Measurements from ENCODE around the gene POLRMT.
"Not testable (repeated sequence)": the region's sequence is repeated elsewhere in the genome, so short reads cannot be mapped to it uniquely, and the experiment has no call there.

The POLRMT gene

DNA sequence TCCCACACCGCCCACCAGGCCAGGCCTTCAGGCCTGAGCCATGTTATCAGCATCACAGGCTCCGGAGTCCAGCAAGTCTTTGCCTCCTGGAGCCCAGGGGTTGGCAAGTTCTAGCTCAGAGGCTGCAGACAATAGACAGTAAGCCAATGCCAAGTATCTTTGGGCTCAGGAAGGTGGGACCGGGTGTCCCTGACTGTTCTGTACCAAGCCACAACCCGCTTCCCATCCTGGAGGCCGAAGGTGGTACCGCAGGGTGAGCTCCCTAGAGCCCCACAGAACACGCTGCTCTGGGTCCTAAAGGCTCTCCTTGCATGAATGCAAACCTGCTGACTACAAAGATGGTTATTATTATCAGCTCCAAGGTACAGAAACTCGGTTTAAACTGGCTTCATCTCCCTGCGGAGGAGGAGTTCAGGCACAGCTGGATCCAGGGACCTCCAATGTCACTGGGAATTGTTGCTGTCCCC is 37.3 kb upstream of the POLRMT start:
- no peak for DNase-seq (ENCODE audit: low read depth)
- H3K4me3 ChIP-seq (ENCODE audit: low read length) = no peak overlapping the region
- TF ChIP-seq, protein P1, sequence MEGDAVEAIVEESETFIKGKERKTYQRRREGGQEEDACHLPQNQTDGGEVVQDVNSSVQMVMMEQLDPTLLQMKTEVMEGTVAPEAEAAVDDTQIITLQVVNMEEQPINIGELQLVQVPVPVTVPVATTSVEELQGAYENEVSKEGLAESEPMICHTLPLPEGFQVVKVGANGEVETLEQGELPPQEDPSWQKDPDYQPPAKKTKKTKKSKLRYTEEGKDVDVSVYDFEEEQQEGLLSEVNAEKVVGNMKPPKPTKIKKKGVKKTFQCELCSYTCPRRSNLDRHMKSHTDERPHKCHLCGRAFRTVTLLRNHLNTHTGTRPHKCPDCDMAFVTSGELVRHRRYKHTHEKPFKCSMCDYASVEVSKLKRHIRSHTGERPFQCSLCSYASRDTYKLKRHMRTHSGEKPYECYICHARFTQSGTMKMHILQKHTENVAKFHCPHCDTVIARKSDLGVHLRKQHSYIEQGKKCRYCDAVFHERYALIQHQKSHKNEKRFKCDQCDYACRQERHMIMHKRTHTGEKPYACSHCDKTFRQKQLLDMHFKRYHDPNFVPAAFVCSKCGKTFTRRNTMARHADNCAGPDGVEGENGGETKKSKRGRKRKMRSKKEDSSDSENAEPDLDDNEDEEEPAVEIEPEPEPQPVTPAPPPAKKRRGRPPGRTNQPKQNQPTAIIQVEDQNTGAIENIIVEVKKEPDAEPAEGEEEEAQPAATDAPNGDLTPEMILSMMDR (conservative IDR thresholded peaks at IDR 0.05; ENCODE audit: low read length) = no peak

DNA sequence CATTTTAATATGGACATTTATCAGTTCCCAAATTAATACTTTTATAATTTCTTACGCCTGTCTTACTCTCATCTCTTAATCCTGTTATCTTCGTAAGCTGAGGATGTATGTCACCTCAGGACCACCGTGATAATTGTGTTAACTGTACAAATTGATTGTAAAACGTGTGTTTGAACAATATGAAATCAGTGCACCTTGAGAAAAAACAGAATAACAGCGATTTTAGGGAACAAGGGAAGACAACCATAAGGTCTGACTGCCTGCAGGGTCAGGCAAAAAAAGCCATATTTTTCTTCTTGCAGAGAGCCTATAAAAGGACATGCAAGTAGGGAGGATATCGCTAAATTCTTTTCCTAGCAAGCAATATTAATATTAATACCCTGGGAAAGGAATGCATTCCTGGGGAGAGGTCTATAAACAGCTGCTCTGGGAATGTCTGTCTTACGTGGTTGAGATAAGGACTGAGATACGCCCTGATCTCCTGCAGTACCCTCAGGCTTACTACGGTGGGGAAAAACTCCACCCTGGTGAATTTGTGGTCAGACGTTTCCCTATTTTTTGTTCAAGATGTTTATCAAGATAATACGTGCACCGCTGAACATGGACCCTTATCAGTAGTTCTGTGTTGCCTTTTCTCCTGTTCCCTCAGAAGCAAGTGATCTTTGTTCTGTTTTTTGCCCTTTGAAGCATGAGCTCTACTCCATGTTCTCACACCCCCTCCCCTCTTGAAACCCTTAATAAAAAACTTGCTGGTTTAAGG is 35.5 kb upstream of the POLRMT start:
- not testable (repeated sequence) for DNase-seq (ENCODE audit: low read depth)

DNA sequence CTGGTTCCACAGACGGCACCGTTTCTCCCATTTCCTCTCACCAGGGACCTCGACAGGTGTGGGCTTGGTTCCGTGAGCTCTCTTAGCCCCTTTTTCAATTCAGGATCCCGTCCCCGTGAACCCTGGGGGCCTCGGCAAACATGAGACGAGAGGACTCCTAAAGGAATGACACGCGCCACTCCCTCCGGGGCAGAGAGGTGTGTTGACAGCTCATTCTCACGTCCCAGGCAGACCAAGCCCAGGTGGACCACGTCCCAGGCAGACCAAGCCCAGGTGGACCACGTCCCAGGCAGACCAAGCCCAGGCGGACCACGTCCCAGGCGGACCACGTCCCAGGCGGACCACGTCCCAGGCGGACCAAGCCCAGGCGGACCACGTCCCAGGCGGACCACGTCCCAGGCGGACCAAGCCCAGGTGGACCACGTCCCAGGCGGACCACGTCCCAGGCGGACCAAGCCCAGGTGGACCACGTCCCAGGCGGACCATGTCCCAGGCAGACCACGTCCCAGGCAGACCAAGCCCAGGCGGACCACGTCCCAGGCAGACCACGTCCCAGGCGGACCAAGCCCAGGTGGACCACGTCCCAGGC is 33.7 kb upstream of the POLRMT start:
- H3K4me3 ChIP-seq (ENCODE audit: low read length); DNase-seq (ENCODE audit: low read depth): not testable (repeated sequence)

More for the DNA sequence above, 35.5 kb upstream of the POLRMT start:
- not testable (repeated sequence) for H3K4me3 ChIP-seq (ENCODE audit: low read length)

DNA sequence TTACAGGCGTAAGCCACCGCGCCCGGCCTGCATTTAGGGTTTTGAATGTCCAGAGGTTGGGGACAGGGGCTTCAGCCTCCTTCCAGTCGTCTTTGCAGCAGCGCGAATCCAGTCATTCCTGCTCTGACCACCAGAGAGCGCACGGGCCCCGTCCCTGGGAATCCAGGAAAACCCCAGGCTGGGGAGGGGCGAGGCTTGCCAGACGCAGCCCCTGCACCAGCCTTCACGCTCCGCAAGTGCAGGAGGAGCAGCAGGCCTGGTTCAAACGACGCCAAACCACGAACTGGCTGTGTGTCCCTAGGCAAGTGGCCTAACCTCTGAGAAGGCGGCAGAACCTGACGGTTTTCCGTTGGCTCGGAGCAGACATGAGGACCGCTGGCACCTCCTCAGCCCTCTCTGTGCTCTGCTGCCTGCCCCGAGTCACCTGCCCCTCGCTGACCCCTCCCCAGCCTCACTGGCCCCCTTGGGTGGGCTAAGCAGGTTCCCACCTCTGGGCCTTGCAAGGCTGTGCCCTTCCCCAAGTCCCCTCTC is 31.6 kb upstream of the POLRMT start:
- TF ChIP-seq, protein P1 (conservative IDR thresholded peaks at IDR 0.05; ENCODE audit: low read length) = peak; percentile 80
- H3K4me3 ChIP-seq (ENCODE audit: low read length) = peak overlapping the region; percentile 48
- DNase-seq (ENCODE audit: low read depth) = peak; percentile 62

DNA sequence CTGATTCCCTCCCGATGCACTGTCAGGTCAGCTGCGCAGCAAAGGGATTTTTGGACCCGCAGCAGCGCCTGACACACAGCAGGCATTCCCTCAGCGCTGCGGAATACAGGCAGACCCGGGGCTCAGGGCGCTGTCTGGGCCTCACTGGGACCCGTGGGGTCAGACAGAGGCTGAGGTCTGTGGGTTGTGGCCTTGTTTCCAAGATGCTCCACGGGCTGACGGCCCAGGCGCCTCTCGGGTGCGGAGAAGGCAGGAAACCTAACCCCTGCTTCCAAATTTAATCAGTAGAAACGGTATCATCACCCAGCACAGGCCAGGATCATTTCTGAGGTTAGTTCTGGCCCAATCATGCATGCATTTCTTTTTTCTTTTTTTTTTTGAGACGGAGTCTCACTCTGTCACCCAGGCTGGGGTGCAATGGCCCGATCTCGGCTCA is 30.4 kb upstream of the POLRMT start:
- peak overlapping the region; percentile 67 for H3K4me3 ChIP-seq (ENCODE audit: low read length)
- no peak for DNase-seq (ENCODE audit: low read depth)
- TF ChIP-seq, protein P1 (conservative IDR thresholded peaks at IDR 0.05; ENCODE audit: low read length) = no peak

DNA sequence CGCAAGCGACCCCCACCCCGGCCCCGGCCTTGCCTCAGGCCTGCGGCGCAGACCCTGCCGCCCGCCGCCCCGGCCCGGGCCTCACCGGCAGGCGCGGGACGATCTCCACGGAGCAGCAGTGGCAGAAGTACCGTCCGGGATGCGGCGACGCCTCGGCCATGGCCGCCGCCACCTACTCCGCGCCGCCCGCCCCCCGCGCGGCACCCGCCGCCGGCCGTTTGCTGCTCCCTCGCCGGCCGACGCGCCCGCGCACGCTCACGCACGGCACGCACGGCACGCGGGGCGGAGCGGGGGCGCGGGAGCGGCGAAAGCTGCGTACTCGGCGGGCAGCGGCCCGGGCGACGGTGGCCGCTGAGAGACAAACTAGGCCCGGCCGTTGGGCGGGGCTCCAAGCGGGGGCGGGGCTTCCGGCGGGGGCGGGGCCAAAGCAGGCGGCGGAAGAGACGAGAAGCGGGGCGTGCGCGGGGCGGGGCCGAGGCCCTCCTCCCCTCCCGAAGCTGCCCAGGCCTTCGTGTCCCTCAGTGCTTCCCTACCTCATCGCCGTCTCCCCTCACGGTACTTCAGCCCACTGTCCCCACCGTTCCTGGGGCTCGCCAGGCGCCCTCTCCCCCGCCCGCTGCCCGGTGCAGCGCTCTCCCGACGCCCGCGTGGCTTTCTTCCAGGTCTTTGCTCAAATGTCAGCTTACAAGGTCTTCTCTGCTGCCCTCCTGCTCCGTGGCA is 29.8 kb upstream of the POLRMT start, which contains the start of gene RNF126:
TSS of gene RNF126 (minus strand) at position 253 of the 720 bp plus-strand sequence. CDS start at position 160, 93 bp downstream.
- peak within 1 kb of the TSS; percentile 78 for H3K4me3 ChIP-seq (ENCODE audit: low read length)
- DNase-seq (ENCODE audit: low read depth) = peak; percentile 91
- TF ChIP-seq, protein P1 (conservative IDR thresholded peaks at IDR 0.05; ENCODE audit: low read length) = no peak

DNA sequence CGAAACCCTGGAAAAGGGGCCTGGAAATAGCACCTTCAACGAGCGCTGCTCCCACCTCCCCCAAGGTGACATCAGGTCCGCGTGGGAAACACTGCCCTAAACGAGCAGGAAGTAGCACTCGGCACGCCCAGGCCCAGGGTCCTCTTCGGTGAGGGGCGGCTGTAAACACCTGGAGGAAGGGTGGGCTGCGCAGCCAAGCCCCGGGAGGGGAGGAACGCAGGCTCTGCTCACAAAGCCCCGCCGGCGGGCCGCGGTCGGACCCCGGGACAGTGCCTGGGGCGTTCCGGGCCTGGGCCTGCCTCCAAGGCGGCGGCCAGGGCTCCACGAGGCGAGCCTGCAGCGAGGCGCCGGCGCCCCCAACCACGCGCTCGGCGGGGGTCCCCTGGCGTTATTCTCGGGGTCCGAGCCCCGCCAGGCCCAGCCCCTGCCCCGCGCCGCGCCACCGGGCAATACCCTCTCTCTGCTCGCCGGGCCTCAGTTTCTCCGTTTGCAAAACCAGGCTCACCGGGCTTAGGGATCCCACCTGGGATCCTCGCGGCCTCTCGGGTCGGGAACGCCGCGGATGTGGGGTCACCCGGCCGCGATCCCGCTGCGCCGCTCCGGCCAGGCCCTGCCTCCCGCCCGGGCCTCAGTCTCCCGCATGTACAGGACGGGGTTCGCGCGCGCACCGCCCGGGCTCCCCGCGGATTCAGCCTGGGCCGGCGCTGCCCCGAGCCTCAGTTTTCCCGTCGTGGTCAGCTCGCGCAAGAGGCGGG is 29.0 kb upstream of the POLRMT start:
- H3K4me3 ChIP-seq (ENCODE audit: low read length) = peak overlapping the region; percentile 78
- peak; percentile 35 for DNase-seq (ENCODE audit: low read depth)
- TF ChIP-seq, protein P1 (conservative IDR thresholded peaks at IDR 0.05; ENCODE audit: low read length) = no peak

Measured in AG10803 (cell line).